MM.1S (cell line): Measurements from ENCODE around the gene SORL1-AS1.

ENCODE experiments used
- CTCF ChIP-seq: fragments of 300-600 bp; sonication (generic); IDR thresholded peaks from 2 replicates; pipeline ENCODE4 v1.5.1; 2016; ENCODE audit warnings: antibody characterized with exemption, low read length, mixed read lengths
- EZH2 ChIP-seq: fragments of 300-600 bp; sonication (generic); optimal IDR thresholded peaks from 2 replicates; pipeline ENCODE3; 2017; ENCODE audit warnings: low read depth, mild to moderate bottlenecking, antibody characterized with exemption, low read length, mixed read lengths

- TF ChIP-seq EZH2 (no peak), CTCF (no peak)
Observed at GRCh38 chr11:121467471-121467870, 14.7 kb upstream of the SORL1-AS1 start.
